SKM-1 (cell line): ENCODE measurements around the gene TCEA3.

Source experiments
- DNase-seq: peaks from one replicate; lab custom pipeline; 2025; ENCODE audit not compliant: unreplicated experiment; lab: John Stamatoyannopoulos, UW

Gene TCEA3

GRCh38 chr1:23337869-23338268, 86.7 kb downstream of the TCEA3 start:
- DNase-seq: no peak

- DNase-seq: no peak
Measured at GRCh38 chr1:23331713-23332112, 92.8 kb downstream of the TCEA3 start.
